ENCODE results near the gene SPACA4. TPM values are rescaled to one million over a fixed set of nuclear protein-coding genes. Genes with fewer than 3 reads are reported as not detected.
A peak's percentile ranks its signal among the peaks of the same experiment; 100 is the strongest.

The SPACA4 gene
- total and polyA plus RNA-seq, 10 of the 15 experiments (the other 5 are each of a cell fraction or from before 2014, with no cell fraction given): not detected

- TF ChIP-seq SP1 (IDR thresholded peaks at IDR 0.05; ENCODE audit: low read depth, low read length) (peak; percentile 87), RFX5 (IDR thresholded peaks at IDR 0.05; ENCODE audit: low read depth, low read length) (peak; percentile 62; the same call in 1 of the 2 replicates), FOS (IDR thresholded peaks at IDR 0.05; ENCODE audit: borderline replicate concordance, extremely low read depth, insufficient read length) (peak; percentile 21), CREM (IDR thresholded peaks at IDR 0.05; ENCODE audit: low read depth) (peak; percentile 91), IKZF1 (conservative IDR thresholded peaks at IDR 0.05) (peak; percentile 57; the same call in 1 of the 2 replicates), RCOR1 (conservative IDR thresholded peaks at IDR 0.05; ENCODE audit: low read depth, low read length) (peak; percentile 87), MEF2B (IDR thresholded peaks at IDR 0.05; ENCODE audit: partially characterized antibody, poor library complexity, severe bottlenecking) (no peak), JUNB (IDR thresholded peaks at IDR 0.05) (no peak), NFYB (IDR thresholded peaks at IDR 0.05; ENCODE audit: insufficient read depth, low read depth, low read length) (peak; percentile 85), MAX (IDR thresholded peaks at IDR 0.05; ENCODE audit: low read depth, low read length) (0 out of 2 replicates have a peak, but pooled peaks have one; percentile 36), HCFC1 (IDR thresholded peaks at IDR 0.05; ENCODE audit: low read length) (peak; percentile 84), CHD2 (IDR thresholded peaks at IDR 0.05; ENCODE audit: borderline replicate concordance, low read depth, low read length) (peak; percentile 95), BRCA1 (IDR thresholded peaks at IDR 0.05; ENCODE audit: low read depth, low read length) (peak; percentile 64), PAX5 (IDR thresholded peaks at IDR 0.05; ENCODE audit: borderline replicate concordance, low read depth, low read length) (no peak), ZNF274 (IDR thresholded peaks at IDR 0.05; ENCODE audit: insufficient read depth, insufficient read length) (no peak), PKNOX1 (IDR thresholded peaks at IDR 0.05) (peak; percentile 52; the same call in 1 of the 2 replicates), CREB1 (IDR thresholded peaks at IDR 0.05; ENCODE audit: low read depth) (peak; percentile 92), CEBPB (IDR thresholded peaks at IDR 0.05; ENCODE audit: borderline replicate concordance in 1 of 2, low read depth in 2 of 2, low read length in 2 of 2) (no peak), LARP7 (IDR thresholded peaks at IDR 0.05) (0 out of 2 replicates have a peak, but pooled peaks have one; percentile 9), ZNF622 (IDR thresholded peaks at IDR 0.05) (no peak), IRF3 (IDR thresholded peaks at IDR 0.05) (peak; percentile 37; the same call in 1 of the 2 replicates)
Observed at GRCh38 chr19:48624067-48624594, 17.6 kb downstream of the SPACA4 start (continued).

All from GM12878 (cell line).